Kidney (tissue), 22 donors: ENCODE data around the gene CAD. TPM values are rescaled to one million over a fixed set of nuclear protein-coding genes. Genes with fewer than 3 reads are reported as not detected.

Experiments
- DNase-seq, 5 donors: peaks; one replicate each; pipeline ENCODE4 v3.0.0-alpha.2; 2013 to 2020
- FAIRE-seq: peaks from 2 replicates; lab custom pipeline; 2012; peaks lifted over from hg19 to GRCh38; lab: Jason Lieb, UNC
- H3K27ac ChIP-seq, 2 donors: one replicate each; pipeline ENCODE4 v1.7.0; 2013; ENCODE audit warnings: low read depth in 2 of 2, low read length in 2 of 2, inconsistent platforms in 1 of 2
- H3K27me3 ChIP-seq: one replicate; pipeline ENCODE4 v1.7.1; 2013; ENCODE audit warnings: low read length, inconsistent platforms; ENCODE audit not compliant: control insufficient read depth, insufficient read depth
- H3K36me3 ChIP-seq, 3 donors: one replicate each; pipeline versions ENCODE4 v1.7.0 to v1.7.1; 2013; ENCODE audit warnings: low read length in 3 of 3, control low read depth in 1 of 3, inconsistent platforms in 1 of 3; ENCODE audit not compliant: insufficient read depth in 3 of 3, control insufficient read depth in 2 of 3
- H3K4me1 ChIP-seq, 3 donors: one replicate each; pipeline versions ENCODE4 v1.7.0 to v1.7.1; 2013; ENCODE audit warnings: low read length in 3 of 3, inconsistent platforms in 1 of 3, low read depth in 1 of 3; ENCODE audit not compliant: control insufficient read depth in 2 of 3, insufficient read depth in 2 of 3
- H3K4me3 ChIP-seq, 3 donors: one replicate each; pipeline versions ENCODE4 v1.7.0 to v1.8.1; 2013; ENCODE audit warnings: low read length in 3 of 3, control low read depth in 1 of 3, inconsistent platforms in 1 of 3
- H3K9ac ChIP-seq, 3 donors: one replicate each; pipeline versions ENCODE4 v1.7.0 to v1.7.1; 2013; ENCODE audit warnings: low read length in 3 of 3, control low read depth in 1 of 3, inconsistent platforms in 1 of 3
- H3K9me3 ChIP-seq, 3 donors: one replicate each; pipeline versions ENCODE4 v1.7.0 to v1.7.1; 2013; ENCODE audit warnings: low read length in 3 of 3, control low read depth in 1 of 3, inconsistent platforms in 1 of 3; ENCODE audit not compliant: control insufficient read depth in 2 of 3, insufficient read depth in 1 of 3
- intact Hi-C: fragments of 100-400 bp; cut with DNase I; formaldehyde crosslinking; loops from one replicate; pipeline ENCODE4 v1.11.1; 2022
- long read RNA-seq, 10 donors: library from polyadenylated mRNA in 1 of 10; unstranded in 1 of 10; transcript quantifications; one replicate each; pipeline ENCODE4 v2.0.0 and lab custom pipeline, GENCODE V29; 2021 to 2026
- polyA plus RNA-seq: library from polyadenylated mRNA; stranded (reverse); fragments of 350-450 nt; fragmentation: Illumina TruSeq; extraction: RNeasy Lipid Tissue Mini Kit (QIAGEN cat#74804); gene quantifications from one replicate; pipeline ENCODE4 v1.2.3, GENCODE V29; 2014; ENCODE audit warnings: low read depth, low replicate concordance; ENCODE audit not compliant: insufficient read depth
- total RNA-seq: library from RNA; stranded (reverse); fragmentation: NEBNext Ultra II Directional; extraction: Animal tissue kit (Norgen Biotek cat#: 25700); gene quantifications from one replicate; pipeline ENCODE4 v1.2.1, GENCODE V29; 2021
- TF ChIP-seq, protein P1 (sequence below): IDR thresholded peaks from 3 replicates; pipeline ENCODE4 v1.5.1; 2012; ENCODE audit warnings: mild to moderate bottlenecking, moderate library complexity, borderline replicate concordance; ENCODE audit not compliant: insufficient read depth; ENCODE audit errors: extremely low read depth
- donor health status: control.
- donor health status: control.
- donor health status: control.
- donor health status: control.
- donor health status: control.
- donor health status: DM: yes; HTN: yes; CAD: no.
- donor health status: Normal renal cell carcinoma (clear cell type).

The CAD gene
- total RNA-seq (43.4 TPM), polyA plus RNA-seq (8.8 TPM)
- long read RNA-seq, donor 1 = 0 reads
- long read RNA-seq, donor 2, partial matches to known transcripts = 0 of 1 reads
- long read RNA-seq, donor 2, other reads (novel, unspliced or antisense) = 0 of 1 reads
- long read RNA-seq, donor 3 = 0 reads
- long read RNA-seq, donor 4 = 0 reads
- long read RNA-seq, donor 5 = 0 reads
- long read RNA-seq, donor 6, partial matches to known transcripts = 5 of 5 reads
- long read RNA-seq, donor 6, other reads (novel, unspliced or antisense) = 0 of 5 reads
- long read RNA-seq, donor 7, partial matches to known transcripts = 9 of 22 reads
- long read RNA-seq, donor 7, other reads (novel, unspliced or antisense) = 13 of 22 reads
- long read RNA-seq, donor 8, partial matches to known transcripts = 8 of 8 reads
- long read RNA-seq, donor 8, other reads (novel, unspliced or antisense) = 0 of 8 reads
- long read RNA-seq, donor 9 = 0 reads
- long read RNA-seq, donor 10, partial matches to known transcripts = 9 of 9 reads
- long read RNA-seq, donor 10, other reads (novel, unspliced or antisense) = 0 of 9 reads

DNA sequence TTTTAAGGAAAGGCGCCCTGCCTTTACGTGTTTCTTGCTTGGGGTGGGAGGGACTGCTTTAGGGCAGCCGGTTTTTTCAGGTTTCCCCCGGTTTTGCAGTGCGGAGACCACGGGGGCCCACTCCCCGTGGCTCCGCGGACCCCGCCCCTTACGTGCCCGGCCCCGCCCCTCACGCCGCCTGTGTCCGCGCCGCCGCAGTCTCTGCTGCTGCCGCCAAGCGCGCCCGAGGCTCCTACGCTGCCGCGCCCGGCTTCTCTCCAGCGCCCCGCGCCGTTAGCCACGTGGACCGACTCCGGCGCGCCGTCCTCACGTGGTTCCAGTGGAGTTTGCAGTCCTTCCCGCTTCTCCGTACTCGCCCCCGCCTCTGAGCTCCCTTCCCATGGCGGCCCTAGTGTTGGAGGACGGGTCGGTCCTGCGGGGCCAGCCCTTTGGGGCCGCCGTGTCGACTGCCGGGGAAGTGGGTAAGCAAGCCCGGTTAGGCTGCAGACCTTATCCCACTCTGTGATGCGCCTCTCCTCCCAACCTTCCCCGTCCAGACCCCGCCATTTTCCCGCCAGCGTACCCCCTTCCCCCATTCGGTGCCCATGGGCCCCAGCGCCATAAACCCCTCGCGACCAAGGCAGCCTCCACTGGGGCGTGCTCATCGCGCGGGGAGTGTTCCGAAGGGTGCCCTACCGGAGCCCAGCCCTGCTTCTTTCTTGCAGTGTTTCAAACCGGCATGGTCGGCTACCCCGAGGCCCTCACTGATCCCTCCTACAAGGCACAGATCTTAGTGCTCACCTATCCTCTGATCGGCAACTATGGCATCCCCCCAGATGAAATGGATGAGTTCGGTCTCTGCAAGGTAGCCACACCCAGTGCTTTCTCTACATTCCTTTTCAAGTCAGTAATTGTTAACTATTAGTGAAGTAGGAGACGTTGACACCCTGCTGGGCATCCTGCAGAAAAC lies at the start of gene CAD:
Gene CAD, plus strand, starts transcription at position 197 of the 949 bp plus-strand sequence. Its CDS starts 183 bp downstream, at position 380.
- peak within 1 kb of the TSS; percentile 62 to 79 (median 66) for H3K4me3 ChIP-seq
- H3K4me1 ChIP-seq = peaks cover 5 to 7% (median 5%) of the 10 kb centered on the region in 3 donors
- peaks cover 4 to 17% (median 4%) of the 10 kb centered on the region in 3 donors for H3K36me3 ChIP-seq
- H3K27ac ChIP-seq = peak within 1 kb of the TSS in 1 of 2 donors; percentile 50
- H3K27me3 ChIP-seq = no peaks in the 10 kb centered on the region
- no peak for FAIRE-seq
- DNase-seq = peak; percentile 86 to 95 (median 92)
- no peaks in the 10 kb centered on the region for H3K9me3 ChIP-seq
- intact Hi-C loops = no loop called here
- peak within 1 kb of the TSS in 2 of 3 donors; percentile 52 to 65 for H3K9ac ChIP-seq
- TF ChIP-seq, protein P1, sequence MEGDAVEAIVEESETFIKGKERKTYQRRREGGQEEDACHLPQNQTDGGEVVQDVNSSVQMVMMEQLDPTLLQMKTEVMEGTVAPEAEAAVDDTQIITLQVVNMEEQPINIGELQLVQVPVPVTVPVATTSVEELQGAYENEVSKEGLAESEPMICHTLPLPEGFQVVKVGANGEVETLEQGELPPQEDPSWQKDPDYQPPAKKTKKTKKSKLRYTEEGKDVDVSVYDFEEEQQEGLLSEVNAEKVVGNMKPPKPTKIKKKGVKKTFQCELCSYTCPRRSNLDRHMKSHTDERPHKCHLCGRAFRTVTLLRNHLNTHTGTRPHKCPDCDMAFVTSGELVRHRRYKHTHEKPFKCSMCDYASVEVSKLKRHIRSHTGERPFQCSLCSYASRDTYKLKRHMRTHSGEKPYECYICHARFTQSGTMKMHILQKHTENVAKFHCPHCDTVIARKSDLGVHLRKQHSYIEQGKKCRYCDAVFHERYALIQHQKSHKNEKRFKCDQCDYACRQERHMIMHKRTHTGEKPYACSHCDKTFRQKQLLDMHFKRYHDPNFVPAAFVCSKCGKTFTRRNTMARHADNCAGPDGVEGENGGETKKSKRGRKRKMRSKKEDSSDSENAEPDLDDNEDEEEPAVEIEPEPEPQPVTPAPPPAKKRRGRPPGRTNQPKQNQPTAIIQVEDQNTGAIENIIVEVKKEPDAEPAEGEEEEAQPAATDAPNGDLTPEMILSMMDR = no peak

DNA sequence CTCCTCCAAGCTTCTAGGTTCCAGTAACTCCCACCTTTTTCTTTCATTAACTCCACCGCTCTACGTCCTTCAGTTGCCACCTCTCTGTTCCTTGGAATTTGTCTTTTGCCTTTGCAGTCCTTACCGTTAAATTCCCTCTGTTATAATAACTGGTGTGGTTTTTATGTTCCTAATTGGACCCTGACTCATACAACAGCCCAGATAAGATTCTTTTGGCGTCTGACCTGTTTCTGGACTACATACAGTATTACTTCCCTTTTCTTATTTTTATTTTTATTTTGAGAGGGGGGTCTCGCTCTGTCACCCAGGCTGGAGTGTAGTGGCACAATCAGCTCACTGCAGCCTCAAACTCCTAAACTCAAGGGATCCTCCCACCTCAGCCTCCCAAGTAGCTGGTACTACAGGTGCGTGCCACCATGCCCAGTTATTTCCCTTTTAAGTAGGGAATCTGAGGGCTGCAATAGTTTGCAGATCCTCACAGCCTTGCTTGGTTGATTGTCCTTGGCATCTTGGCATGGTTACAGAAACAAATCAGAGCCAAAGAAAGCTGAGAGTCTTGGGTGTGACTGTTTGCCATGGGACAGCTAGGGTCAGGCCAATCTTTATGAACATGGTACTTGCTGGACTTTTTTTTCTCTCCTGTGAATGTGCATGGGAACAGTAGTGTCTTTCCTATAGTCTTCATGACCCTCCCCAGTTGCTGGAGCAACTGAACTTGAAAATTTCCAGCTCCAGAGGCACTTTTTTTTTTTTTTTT lies 46.4 kb upstream of the CAD start:
- no peaks in the 10 kb centered on the region for H3K27me3 ChIP-seq
- no peak overlapping the region for H3K9ac ChIP-seq
- no peaks in the 10 kb centered on the region for H3K4me1 ChIP-seq
- no peak overlapping the region for H3K27ac ChIP-seq
- no peaks in the 10 kb centered on the region for H3K9me3 ChIP-seq
- DNase-seq (no peak), FAIRE-seq (no peak)
- no peak overlapping the region for H3K4me3 ChIP-seq
- TF ChIP-seq, protein P1 = no peak
- H3K36me3 ChIP-seq = no peaks in the 10 kb centered on the region
- intact Hi-C loops = no loop called here

DNA sequence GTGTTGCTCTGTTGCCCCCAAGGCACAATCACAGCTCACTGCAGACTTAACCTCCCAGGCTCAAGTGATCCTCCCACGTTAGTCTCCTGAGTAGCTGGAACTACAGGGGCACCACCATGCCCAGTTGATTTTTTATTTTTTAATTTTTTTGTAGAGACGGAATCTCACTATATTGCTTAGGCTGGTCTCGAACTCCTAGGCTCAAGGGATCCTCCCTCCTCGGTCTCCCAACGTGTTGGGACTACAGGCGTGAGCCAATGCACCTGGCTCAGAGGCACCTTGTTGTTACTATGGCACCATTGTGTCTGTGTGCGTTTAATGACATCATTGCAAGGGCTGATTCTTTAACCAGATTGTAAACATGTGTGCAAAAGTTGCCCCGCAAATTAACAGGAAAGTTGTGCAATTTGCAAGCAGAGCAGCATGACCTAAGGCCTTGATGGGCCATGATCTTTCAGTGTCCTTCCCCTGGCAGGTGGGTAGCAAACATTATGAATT lies 45.8 kb upstream of the CAD start:
- DNase-seq = no peak
- Histone ChIP-seq H3K4me1 (no peaks in the 10 kb centered on the region), H3K27me3 (no peaks in the 10 kb centered on the region), H3K9me3 (no peaks in the 10 kb centered on the region), H3K9ac (no peak overlapping the region), H3K27ac (no peak overlapping the region), H3K36me3 (no peaks in the 10 kb centered on the region), H3K4me3 (no peak overlapping the region)
- FAIRE-seq = no peak
- intact Hi-C loops = no loop called here
- TF ChIP-seq, protein P1 = no peak
